GM19239 (cell line): ENCODE data around the gene EXOG.
"Not testable (repeated sequence)": the region's sequence is repeated elsewhere in the genome, so short reads cannot be mapped to it uniquely, and the experiment has no call there.

Source experiments
- DNase-seq: peaks from one replicate; pipeline ENCODE4 v3.0.0; 2011; ENCODE audit warnings: low spot score; ENCODE audit not compliant: insufficient read length
- FAIRE-seq: peaks from 2 replicates; lab custom pipeline; 2011; peaks lifted over from hg19 to GRCh38; lab: Jason Lieb, UNC

The EXOG gene

GRCh38 chr3:38560996-38561717 lies 65.0 kb downstream of the EXOG start:
- no peak for FAIRE-seq
- no peak for DNase-seq

GRCh38 chr3:38561746-38562466 lies 65.8 kb downstream of the EXOG start:
- DNase-seq (no peak), FAIRE-seq (no peak)

DNA sequence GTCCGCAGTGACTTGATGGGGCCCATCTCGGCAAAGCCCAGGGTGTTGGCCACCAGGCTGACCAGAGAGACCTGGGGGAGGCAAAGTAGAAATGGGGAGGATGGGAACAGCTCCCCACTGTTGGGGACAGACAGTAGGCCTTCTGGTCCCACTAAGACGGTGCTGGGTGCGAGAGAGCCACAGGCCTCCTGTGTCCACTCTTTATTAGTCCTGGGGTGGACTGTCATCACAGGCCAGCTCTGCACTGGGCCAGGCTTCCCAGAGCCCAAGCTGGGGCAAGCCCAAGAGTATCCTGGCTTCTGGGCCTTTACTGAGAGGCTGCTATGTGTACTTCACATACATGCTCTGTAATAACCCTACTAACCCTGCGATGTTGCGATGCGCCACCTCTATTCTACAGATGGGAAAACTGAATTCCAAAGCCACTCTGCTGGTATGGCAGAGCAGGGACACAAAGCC lies 66.4 kb downstream of the EXOG start:
- FAIRE-seq: no peak

GRCh38 chr3:38563070-38563885 lies 67.1 kb downstream of the EXOG start:
- FAIRE-seq (no peak), DNase-seq (no peak)

More for the DNA sequence above, 66.4 kb downstream of the EXOG start:
- no peak for DNase-seq

DNA sequence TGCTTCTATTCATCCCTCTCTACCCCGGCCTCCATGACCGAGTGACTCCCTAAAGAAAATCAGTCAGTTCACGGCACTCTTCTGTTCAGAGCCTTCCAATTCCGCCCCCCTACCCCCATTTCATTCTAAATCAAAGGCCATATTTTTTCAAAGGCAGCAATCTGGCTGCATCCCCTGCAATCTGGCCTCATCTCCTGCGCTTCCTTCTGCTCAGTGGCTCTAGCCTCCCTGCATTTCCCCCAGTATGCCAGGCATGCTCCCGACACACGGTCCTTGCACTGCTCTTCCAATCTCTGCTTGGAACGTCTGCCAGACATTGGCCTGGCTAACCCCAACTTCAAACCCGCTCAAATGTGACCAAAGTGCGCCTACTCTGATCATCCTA lies 67.7 kb downstream of the EXOG start:
- DNase-seq (no peak), FAIRE-seq (no peak)

DNA sequence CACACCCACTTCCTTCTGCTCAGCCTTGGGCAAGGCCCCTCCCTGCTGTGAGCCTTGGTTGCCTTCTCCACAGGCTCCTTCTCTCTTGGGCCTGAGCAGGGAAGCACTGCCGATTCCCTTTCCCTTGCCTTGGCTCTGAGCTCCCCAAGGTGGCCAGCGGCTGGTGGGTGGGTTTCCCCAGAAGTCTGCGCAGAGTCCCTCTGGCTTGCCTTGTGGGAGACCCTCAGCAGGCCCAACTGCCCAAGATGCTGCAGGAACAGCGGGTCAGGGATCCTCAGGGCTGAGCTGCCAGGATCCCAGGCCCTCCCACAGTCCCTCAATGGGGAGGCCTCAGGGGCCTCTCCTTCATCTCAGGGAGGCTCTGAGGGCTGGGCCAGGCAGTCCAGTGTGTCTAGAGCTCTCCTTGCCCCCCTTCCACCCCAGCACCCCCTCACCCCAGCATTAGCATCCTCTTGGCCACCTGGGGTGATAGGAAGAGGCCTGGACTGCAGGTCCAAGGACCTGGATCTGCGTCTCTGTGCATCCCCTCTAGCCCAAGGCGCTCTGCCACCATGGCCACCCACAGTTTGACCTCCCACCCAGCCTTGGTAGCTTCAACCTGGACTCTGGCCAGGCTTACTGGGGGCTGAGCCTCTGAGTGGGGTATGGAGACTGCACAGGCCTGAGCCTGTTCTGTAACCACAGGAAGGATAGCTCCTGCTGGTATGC lies 68.6 kb downstream of the EXOG start:
- DNase-seq (no peak), FAIRE-seq (no peak)

DNA sequence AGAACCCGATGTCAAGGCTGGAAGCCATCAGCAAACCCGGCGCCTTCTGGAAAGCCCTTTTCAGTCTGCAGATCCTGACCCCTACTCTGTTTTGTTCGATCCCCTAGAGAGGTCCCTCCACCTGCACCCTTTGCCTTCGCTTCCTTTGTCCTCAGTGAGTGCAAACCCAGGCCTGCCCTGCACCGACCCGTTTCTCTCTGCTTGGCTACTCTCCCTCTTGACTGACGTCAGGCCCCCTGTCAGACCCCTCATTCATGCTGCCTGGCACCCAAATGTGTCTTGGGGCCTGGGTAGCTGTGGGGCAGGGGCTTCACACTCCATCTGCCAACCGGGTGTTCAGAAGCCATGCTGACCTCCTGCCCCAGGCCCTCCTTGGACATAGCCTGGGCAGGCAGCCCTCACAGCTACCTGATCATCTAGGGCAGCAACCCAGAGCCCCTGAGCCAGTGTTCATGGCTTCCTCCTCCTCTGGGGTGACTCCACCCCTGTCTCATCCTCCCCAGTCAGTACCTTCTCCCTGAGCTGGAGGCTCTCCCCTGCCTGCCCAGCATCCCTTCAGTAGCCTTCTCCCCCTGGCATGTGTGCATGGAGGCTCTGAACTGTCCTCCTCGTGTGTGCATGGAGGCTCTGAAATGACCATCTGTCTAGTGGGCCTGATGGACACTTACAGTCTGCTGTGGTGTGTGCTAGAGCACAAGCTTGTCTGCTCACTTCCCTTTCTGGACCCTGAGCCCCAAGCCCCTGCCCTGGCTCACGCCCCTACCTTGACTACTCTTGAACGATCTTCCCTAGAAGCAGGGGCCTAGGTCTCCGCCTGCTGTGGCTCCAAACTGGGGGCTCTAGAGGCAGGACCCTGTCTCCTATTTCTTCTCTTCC lies 69.4 kb downstream of the EXOG start:
- FAIRE-seq (no peak), DNase-seq (no peak)

DNA sequence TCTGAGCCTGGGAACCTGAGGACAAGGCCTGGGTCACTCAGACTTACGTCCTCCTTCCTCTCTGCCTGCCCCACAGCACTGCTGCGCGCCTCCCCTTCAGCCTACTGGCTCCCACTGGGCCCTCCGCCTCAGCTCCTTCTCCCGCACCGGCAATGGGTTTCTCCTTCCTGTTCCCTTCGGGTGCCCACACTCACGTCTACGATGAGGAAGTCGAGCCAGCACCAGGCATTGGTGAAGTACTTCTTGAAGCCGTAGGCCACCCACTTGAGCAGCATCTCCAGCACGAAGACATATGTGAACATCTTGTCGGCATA lies 70.0 kb downstream of the EXOG start:
- DNase-seq (no peak), FAIRE-seq (no peak)

DNA sequence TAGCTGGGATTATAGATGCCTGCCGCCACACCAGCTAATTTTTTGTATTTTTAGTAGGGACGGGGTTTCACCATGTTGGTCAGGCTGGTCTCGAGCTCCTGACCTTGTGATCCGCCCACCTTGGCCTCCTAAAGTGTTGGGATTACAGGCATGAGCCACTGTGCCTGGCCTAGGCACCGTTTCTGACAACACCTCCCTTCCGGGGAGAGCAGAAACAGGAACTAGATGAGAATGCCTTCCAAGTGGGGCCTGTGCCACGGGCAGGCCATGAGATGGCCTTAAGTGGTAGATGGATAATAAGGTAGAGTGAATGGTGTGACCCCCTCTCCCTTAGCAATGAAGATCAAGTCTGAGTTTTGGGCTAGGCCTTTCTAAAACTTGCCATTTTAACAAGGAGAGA lies 70.7 kb downstream of the EXOG start:
- FAIRE-seq, DNase-seq: not testable (repeated sequence)

GRCh38 chr3:38567498-38567897 lies 71.4 kb downstream of the EXOG start:
- FAIRE-seq: no peak

GRCh38 chr3:38573111-38573510 lies 77.0 kb downstream of the EXOG start:
- DNase-seq (no peak), FAIRE-seq (no peak)

More at GRCh38 chr3:38567498-38567897, 71.4 kb downstream of the EXOG start:
- no peak for DNase-seq

- FAIRE-seq: no peak
- DNase-seq: no peak
Observed at GRCh38 chr3:38573556-38573955, 77.4 kb downstream of the EXOG start.

GRCh38 chr3:38574411-38575278 lies 78.5 kb downstream of the EXOG start:
- DNase-seq (no peak), FAIRE-seq (no peak)

DNA sequence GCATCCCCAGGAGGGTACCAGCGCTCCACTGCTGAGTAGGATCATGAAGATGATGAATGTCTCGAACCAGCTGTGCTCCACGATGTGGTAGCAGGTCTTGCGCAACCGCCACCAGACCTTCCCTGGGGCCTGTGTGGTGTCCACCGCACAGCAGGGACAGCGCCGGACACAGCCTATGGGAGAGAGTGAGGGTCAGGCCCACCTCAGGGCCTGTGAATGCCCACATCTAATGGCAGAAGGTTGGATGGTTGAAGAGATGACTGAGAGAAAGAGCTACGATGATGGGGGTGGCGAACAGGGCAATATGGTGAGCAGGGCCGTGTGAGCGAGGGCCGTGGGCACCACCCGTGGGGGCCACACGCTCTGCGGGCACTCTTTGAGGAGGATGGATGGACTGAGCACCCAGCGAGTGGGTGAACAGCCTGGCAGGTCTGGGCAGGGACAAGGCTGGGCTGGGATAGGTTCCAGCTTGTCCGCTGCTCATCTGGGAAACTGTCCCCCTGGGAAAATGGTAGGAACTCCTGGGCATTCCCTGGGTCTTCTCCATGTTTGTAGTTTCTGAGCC lies 79.2 kb downstream of the EXOG start:
- DNase-seq (no peak), FAIRE-seq (no peak)
